ENCODE results near the gene SPTSSB. TPM values are rescaled to one million over a fixed set of nuclear protein-coding genes. Genes with fewer than 3 reads are reported as not detected.

The SPTSSB gene
- total and polyA plus RNA-seq, 12 donors, result 0.06 to 0.97 (median 0.14) TPM; not detected in 5

- TF ChIP-seq CTCF (IDR thresholded peaks at IDR 0.05) (no peak), POLR2A (IDR thresholded peaks at IDR 0.05) (no peak)
- 65 to 78% (median 75%) methylated on average over 2 of the region's 2 CpGs for WGBS, 4 donors
- DNase-seq, result no peak
- Histone ChIP-seq H3K4me1 (replicated peaks in 1 of 2) (no peaks in the 10 kb centered on the region), H3K36me3 (replicated peaks in 1 of 2) (no peaks in the 10 kb centered on the region), H3K27ac (no peak overlapping the region), H3K27me3 (no peaks in the 10 kb centered on the region), H3K4me3 (no peak overlapping the region), H3K9me3 (replicated peaks in 1 of 3) (no peaks in the 10 kb centered on the region)
- intact Hi-C loops (cut with DNase I), result no loop called here
These were observed 48.3 kb downstream of the SPTSSB start for GRCh38 chr3:161322781-161323568.

GRCh38 chr3:161320837-161321236 lies 50.5 kb downstream of the SPTSSB start:
- no peaks in the 10 kb centered on the region for H3K36me3 ChIP-seq (replicated peaks in 1 of 2)
- no peaks in the 10 kb centered on the region for H3K4me1 ChIP-seq (replicated peaks in 1 of 2)
- no peaks in the 10 kb centered on the region for H3K9me3 ChIP-seq (replicated peaks in 1 of 3)
- no peak overlapping the region for H3K27ac ChIP-seq
- DNase-seq, result no peak
- no peak overlapping the region for H3K4me3 ChIP-seq
- intact Hi-C loops (cut with DNase I), result no loop called here
- TF ChIP-seq CTCF (IDR thresholded peaks at IDR 0.05) (no peak), POLR2A (IDR thresholded peaks at IDR 0.05) (no peak)
- WGBS, 4 donors, result 88 to 95% (median 93%) methylated on average over 1 of the region's 1 CpG
- H3K27me3 ChIP-seq, result no peaks in the 10 kb centered on the region

- no peak overlapping the region for H3K4me3 ChIP-seq
- H3K4me1 ChIP-seq (replicated peaks in 1 of 2), result no peaks in the 10 kb centered on the region
- no peak for DNase-seq
- intact Hi-C loops (cut with DNase I), result no loop called here
- WGBS, 4 donors, result 70 to 81% (median 77%) methylated on average over 3 of the region's 3 CpGs
- no peaks in the 10 kb centered on the region for H3K9me3 ChIP-seq (replicated peaks in 1 of 3)
- TF ChIP-seq POLR2A (IDR thresholded peaks at IDR 0.05), result no peak
- no peaks in the 10 kb centered on the region for H3K27me3 ChIP-seq
- no peak overlapping the region for H3K27ac ChIP-seq
- H3K36me3 ChIP-seq (replicated peaks in 1 of 2), result no peaks in the 10 kb centered on the region
These were observed 51.5 kb downstream of the SPTSSB start for GRCh38 chr3:161319867-161320266.

- no peaks in the 10 kb centered on the region for H3K4me1 ChIP-seq (replicated peaks in 1 of 2)
- H3K36me3 ChIP-seq (replicated peaks in 1 of 2), result no peaks in the 10 kb centered on the region
- no peak for DNase-seq
- H3K9me3 ChIP-seq (replicated peaks in 1 of 3), result no peaks in the 10 kb centered on the region
- TF ChIP-seq CTCF (IDR thresholded peaks at IDR 0.05), result no peak
- TF ChIP-seq POLR2A (IDR thresholded peaks at IDR 0.05), result no peak
- 66 to 78% (median 72%) methylated on average over 2 of the region's 2 CpGs for WGBS, 4 donors
- intact Hi-C loops (cut with DNase I), result no loop called here
- no peak overlapping the region for H3K27ac ChIP-seq
- H3K4me3 ChIP-seq, result no peak overlapping the region
- no peaks in the 10 kb centered on the region for H3K27me3 ChIP-seq
These were observed 54.2 kb downstream of the SPTSSB start for GRCh38 chr3:161317077-161317476.

Measured in adrenal gland (tissue), 12 donors.